GM12875 (cell line): ENCODE results near the gene CS.

ENCODE experiments used
- H3K4me3 ChIP-seq: one replicate; pipeline ENCODE4 v1.5.1; 2011; ENCODE audit warnings: low read depth, low read length, control low read depth
- TF ChIP-seq, protein P1 (sequence below): IDR thresholded peaks from 2 replicates; pipeline ENCODE4 v1.5.1; 2011; ENCODE audit warnings: low read depth, mild to moderate bottlenecking, control low read depth, inconsistent platforms, low read length, moderate library complexity, borderline replicate concordance; ENCODE audit not compliant: insufficient read depth

CS gene

DNA sequence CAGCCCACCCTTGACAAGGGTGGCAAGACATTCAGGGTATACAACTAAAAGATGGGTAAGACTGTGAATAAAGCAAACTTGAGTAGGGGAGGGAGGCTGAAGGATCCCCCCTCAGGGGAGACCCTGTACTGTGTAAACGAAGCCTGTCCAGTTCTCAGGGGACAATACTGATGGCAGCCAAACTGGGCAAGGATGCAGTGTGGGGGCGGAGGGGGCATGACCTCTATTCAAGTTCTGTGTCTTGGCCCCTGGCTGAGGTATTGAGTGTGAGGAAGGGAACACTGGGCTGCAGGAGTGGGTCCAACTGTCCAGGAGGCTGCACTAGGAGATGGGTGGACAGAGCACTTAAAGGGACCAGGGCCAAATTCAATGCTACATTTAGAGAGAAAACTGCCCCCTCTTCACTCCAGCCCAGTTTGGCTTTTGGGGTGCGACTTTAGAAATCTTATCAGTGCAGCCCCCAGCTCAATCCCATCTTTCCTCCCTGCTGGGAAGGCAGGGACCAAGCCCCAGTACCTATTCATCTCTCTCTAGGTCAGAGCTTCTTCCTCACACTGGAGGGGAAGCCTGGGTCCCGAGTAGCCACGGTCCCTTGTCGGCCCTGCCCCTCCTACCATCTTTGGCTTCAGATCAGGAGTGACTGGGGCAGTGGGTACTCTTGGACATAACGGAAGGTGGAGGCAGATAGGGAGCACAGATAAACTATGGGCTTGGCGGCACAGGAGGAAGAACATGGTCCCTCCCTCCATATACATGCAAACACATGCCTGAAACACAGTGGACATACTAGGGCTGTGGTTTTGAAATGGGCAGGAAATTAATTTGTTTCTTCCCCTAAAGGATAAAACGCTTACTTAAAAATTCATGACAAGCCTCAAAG is 58.5 kb downstream of the CS start:
- no peak overlapping the region for H3K4me3 ChIP-seq
- TF ChIP-seq, protein P1, sequence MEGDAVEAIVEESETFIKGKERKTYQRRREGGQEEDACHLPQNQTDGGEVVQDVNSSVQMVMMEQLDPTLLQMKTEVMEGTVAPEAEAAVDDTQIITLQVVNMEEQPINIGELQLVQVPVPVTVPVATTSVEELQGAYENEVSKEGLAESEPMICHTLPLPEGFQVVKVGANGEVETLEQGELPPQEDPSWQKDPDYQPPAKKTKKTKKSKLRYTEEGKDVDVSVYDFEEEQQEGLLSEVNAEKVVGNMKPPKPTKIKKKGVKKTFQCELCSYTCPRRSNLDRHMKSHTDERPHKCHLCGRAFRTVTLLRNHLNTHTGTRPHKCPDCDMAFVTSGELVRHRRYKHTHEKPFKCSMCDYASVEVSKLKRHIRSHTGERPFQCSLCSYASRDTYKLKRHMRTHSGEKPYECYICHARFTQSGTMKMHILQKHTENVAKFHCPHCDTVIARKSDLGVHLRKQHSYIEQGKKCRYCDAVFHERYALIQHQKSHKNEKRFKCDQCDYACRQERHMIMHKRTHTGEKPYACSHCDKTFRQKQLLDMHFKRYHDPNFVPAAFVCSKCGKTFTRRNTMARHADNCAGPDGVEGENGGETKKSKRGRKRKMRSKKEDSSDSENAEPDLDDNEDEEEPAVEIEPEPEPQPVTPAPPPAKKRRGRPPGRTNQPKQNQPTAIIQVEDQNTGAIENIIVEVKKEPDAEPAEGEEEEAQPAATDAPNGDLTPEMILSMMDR, result no peak

DNA sequence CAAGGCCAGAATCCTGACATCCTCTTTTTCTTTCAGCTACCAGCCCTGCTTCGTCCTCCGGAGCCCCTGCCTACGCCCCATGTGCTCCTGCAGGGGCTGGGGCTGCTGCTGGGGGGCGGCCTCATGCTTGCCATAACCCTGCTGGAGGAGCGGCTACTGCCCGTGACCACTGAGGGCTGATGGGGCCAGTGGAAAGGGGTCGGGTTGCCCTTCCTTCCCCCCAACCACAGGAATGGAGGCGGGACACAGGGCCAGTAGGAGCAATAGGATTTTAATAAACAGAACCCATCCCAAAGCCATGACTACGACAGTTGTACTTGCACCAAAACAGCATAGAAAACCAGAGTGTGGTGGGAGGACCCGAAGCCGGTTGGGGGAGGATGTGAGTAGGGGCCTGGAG is 62.6 kb downstream of the CS start:
- no peak overlapping the region for H3K4me3 ChIP-seq

DNA sequence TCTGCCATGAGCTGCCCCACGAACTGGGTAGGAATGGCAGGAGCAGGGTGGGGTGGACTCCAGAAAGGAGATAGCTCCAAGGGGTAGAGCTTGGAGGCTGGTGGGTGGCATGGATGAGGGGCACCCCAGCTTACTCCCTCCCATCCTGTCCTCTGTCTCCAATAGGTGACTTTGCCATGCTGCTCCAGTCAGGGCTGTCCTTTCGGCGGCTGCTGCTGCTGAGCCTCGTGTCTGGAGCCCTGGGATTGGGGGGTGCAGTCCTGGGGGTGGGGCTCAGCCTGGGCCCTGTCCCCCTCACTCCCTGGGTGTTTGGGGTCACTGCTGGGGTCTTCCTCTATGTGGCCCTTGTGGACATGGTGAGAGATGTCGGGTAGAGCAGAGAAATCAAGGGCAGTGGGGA is 63.1 kb downstream of the CS start:
- TF ChIP-seq, protein P1, result no peak
- H3K4me3 ChIP-seq, result no peak overlapping the region

More for the DNA sequence above, 62.6 kb downstream of the CS start:
- TF ChIP-seq, protein P1, result no peak

DNA sequence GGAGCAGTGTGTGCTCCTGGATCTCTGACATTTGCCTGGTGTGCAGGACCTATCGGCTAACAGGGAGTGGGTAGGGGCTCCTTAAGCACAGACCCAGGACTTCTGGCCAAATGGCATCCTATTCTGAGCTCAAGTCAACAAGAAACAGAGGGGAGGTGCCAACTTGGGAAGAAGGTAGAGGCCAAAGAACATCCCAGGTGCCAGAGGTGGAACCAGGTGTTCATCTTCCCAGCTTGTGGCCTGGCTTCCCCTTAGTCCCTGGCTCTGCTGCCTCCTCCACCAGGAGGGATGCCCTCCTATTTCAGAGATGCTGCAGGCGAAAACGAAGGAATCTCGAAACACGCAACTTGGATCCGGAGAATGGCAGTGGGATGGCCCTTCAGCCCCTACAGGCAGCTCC is 64.0 kb downstream of the CS start:
- H3K4me3 ChIP-seq, result no peak overlapping the region
- TF ChIP-seq, protein P1, result no peak

DNA sequence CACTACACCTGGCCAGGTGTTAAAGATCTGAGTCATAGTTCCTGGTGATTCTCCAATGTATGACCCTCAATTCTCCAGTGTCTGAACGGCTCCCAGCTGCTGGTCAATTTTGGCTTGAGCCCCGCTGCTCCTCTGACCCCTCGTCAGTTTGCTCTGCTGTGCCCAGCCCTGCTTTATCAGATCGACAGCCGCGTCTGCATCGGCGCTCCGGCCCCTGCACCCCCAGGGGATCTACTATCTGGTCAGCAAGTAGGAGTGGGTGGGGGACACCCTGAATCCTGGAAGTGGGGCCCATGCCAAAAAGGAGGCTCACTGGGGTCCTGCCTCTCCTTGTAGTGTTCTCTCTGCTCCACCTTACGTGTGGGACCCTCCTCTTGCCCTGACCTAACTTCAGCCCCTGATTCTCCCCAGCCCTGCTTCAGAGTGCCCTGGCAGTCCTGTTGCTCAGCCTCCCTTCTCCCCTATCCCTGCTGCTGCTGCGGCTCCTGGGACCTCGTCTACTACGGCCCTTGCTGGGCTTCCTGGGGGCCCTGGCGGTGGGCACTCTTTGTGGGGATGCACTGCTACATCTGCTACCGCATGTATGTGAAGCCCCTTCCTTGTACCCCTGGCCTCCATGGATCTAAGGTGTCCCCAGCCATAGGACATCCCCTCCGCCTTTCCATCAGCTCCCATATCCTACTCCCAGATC is 65.2 kb downstream of the CS start:
- no peak overlapping the region for H3K4me3 ChIP-seq
- TF ChIP-seq, protein P1, result no peak

DNA sequence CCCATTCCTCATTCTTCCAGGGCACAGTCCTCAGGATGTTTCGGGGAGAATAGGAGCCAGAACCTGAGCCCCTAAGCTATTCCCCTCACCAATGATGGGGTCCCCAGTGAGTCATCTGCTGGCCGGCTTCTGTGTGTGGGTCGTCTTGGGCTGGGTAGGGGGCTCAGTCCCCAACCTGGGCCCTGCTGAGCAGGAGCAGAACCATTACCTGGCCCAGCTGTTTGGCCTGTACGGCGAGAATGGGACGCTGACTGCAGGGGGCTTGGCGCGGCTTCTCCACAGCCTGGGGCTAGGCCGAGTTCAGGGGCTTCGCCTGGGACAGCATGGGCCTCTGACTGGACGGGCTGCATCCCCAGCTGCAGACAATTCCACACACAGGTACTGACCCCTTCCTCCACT is 68.9 kb downstream of the CS start:
- no peak overlapping the region for H3K4me3 ChIP-seq
- TF ChIP-seq, protein P1, result no peak
